HK-2 (cell line): ENCODE results near the gene CLEC2D.
A peak's percentile ranks its signal among the peaks of the same experiment; 100 is the strongest.
"Not testable (repeated sequence)": the region's sequence is repeated elsewhere in the genome, so short reads cannot be mapped to it uniquely, and the experiment has no call there.

ENCODE experiments used
- DNase-seq: peaks from one replicate; pipeline ENCODE4 v3.0.0-alpha.2; 2018; ENCODE audit not compliant: unreplicated experiment

The CLEC2D gene

DNA sequence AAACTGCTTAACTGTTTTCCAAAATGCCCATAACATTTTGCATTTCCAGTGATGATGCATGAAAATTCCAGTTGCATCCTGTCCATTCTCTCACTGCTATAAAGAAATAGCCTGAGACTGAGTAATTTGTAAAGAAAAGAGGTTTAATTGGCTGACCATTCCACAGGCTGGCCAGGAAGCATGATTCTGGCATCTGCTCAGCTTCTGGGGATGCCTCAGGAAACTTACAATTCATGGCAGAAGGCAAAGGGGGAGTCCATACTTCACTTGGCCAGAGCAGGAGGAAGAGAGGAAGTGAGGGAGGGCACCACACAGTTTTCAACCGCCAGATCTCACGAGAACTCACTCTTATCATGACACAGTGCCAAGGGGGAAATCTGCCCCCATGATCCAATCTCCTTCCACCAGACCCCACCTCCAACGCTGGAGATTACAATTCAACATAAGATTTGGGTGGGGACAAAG lies 18.2 kb upstream of the CLEC2D start:
- DNase-seq: no peak

GRCh38 chr12:9660046-9660445 lies 9.5 kb upstream of the CLEC2D start:
- no peak for DNase-seq

- DNase-seq: no peak
These were observed 7.8 kb upstream of the CLEC2D start for GRCh38 chr12:9661720-9662119.

- no peak for DNase-seq
These were observed 7.0 kb upstream of the CLEC2D start for GRCh38 chr12:9662488-9662887.

DNA sequence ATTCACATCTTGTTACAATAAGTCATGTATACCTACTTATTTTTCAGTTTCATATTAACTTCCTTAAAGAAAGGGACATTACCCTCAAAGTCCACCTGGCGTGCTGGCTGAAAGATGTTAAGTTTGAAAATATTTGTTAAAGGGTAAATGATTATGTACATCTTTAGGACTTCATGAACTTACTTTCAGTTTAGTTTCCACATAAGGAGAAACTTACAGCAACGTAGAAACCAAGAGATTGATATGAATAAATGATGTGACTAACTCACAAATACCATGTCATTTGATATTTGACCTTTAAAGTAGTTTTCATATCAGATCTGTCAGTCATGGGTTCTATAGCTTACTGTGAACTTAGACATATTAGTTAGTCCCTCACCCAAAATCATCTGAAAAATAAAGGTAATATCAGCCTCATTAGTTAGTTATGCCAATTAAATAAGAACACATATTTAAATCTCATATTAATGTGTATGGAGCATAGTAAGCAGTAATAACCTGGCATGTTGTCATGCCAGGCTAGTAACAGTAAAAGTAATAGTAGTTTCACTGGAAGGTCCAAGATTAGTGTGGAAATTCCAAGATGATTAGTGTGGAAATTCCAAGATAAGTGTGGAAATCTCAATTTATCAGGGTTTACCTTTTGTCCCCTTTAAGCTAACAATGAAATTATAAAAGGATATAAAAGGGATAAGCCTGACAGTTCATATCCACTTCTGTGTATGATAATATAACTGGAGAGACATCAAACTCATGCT lies 1.9 kb upstream of the CLEC2D start:
- DNase-seq: no peak

DNA sequence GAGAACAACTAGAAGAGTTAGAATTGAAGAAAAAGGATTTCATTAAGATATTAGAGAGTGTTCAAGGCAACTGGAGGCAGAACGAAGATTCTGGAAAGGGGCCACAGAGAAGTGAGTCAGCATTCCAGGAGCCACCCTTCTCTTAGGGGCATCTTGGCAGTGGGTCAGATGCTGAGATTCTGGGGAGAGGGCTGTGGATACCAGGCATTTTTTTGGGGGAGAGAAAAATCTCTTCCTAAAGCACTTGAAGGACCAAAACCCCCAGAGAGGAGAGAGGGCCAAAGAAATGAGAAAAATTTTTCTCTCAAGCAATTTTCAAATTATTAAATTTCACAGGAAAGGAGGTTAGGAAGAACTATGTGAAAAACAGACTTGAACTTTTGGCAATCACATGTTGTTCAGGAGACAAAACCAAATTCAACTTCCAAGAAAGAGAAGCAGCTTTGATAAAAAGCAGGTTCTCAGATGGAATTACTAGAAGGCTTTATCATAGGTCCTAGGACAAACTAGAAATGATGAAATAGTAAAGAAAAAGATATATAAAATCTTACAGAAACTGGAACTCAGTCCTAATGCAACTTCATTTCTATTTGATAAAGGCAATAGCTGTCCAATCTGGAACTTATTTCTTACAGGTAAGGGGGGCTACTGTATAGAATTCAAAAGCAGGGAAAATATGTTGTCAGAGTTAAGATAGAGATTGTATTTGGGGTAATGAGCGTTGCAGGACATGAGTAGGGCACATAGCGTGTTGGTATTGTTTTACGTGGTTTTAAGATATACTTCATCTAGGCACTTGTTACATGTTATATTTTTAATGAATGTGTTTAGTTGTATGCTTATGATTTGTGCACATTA lies 1.1 kb upstream of the CLEC2D start:
- no peak for DNase-seq

- no peak for DNase-seq
These were observed 540 bp upstream of the CLEC2D start for GRCh38 chr12:9669019-9669326.

DNA sequence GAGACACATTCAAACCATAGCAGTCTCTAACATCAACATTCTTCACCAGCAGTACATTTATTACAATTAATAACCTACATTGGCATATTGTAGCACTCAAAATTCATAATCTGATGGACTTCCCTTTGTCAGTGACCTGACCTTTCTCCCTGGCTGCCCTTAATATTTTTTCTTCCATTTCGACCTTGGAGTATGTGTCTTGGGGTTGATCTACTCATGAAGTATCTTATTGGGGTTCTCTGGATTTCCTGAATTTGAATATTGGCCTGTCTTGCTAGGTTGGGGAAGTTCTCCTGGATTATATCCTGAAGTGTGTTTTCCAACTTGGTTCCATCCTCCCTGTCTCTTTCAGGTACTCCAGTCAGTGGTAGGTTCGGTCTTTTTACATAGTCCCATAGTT lies 2.8 kb downstream of the CLEC2D start:
- DNase-seq: not testable (repeated sequence)

DNA sequence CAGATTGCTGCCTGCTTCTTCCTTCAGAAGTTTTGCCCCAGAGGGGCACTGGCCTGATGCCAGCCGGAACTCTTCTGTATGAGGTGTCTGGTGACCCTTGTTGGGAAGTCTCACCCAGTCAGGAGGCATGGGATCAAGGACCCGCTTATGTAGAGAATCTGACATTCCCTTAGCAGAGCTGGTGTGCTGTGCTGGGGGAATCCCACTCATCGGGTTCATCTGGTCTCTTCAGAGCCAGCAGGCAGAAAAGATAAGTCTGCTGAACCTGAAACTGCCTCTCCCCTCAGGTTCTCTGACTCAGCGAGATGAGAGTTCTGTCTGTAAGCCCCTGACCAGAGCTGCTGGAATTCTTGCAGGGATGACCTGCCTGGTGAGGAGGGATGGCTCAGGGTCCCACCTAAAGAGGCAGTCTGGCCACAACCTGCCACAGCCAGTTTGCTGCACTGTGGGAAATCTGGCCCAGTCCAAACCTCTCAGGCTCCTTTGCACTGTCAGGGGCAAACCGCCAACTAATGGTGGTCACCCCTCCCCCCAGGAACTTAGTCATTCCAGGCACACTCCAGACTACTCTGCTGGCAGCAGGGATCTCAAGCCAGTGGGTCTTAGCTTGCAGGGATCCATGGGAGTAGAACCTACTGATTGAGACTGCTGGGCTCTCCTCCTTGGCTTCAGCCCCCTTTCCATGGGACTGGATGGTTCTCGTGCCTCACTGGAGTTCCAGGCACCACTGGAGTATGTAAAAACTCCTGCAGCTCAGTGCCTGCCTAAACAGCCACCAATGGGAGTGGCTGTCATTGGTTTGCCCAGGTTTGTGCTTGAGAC lies 4.1 kb downstream of the CLEC2D start:
- peak; percentile 87 for DNase-seq

- no peak for DNase-seq
These were observed 4.7 kb downstream of the CLEC2D start for GRCh38 chr12:9674226-9674590.

- DNase-seq: not testable (repeated sequence)
These were observed 13.0 kb downstream of the CLEC2D start for GRCh38 chr12:9682508-9682907.

DNA sequence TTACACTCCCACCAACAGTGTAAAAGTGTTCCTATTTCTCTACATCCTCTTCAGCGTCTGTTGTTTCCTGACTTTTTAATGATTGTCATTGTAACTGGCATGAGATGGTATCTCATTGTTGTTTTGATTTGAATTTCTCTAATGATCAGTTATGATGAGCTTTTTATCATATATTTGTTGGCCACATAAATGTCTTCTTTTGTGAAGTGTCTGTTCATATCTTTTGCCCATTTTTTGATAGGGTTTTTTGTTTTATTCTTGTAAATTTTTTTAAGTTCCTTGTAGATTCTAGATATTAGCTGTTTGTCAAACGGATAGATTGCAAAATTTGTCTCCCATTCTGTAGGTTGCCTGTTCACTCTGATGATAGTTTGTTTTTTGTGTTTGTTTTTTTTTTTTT lies 13.4 kb downstream of the CLEC2D start:
- not testable (repeated sequence) for DNase-seq

DNA sequence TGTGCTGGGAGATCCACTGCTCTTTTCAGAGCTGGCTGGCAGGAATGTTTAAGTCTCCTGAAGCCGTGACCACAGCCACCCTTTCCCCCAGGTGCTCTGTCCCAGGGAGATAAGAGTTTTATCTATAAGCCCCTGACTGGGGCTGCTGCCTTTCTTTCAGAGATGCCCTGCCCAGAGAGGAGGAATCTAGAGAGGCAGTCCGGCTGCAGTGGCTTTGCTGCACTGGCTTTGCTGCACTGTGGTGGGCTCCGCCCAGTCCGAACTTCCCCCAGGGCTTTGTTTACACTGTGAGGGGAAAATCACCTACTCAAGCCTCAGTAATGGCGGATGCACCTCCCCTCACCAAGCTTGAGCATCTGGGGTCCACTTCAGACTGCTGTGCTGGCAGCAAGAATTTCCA lies 15.9 kb downstream of the CLEC2D start:
- DNase-seq: not testable (repeated sequence)

DNA sequence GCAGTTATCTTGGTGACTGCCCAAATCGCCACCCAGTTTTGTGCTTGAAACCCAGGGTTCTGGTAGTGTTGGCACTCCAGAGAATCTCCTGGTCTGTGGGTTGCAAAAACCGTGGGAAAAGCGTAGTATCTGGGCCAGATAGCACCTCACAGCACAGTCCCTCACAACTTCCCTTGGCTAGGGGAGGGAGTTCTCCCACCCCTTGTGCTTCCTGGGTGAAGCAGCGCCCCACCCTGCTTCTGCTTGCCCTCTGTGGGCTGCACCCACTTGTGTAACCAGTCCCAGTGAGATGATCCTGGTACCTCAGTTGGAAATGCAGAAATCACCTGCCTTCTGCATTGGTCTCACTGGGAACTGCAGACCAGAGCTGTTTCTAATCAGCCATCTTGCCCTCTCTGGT lies 16.4 kb downstream of the CLEC2D start:
- DNase-seq: no peak

- no peak for DNase-seq
These were observed 17.7 kb downstream of the CLEC2D start for GRCh38 chr12:9687228-9687627.

DNA sequence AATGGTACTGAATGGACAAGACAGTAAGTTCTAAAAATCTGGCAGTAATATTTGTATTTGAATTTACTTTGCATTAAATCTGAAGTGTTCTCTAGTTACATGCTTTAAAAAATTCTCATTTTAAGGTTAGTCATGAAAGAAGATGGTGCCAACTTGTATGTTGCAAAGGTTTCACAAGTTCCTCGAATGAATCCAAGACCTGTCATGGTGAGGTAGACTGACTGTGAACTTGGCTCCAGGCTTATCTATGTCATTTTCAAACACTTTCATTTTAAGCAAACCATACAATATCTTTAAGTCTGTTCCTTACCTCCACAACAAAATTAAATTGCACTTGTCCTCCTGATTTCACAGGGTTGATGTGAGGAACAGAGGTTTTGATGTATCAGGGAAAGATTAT lies 23.4 kb downstream of the CLEC2D start:
- DNase-seq: no peak

GRCh38 chr12:9694241-9694640 lies 24.7 kb downstream of the CLEC2D start:
- no peak for DNase-seq

DNA sequence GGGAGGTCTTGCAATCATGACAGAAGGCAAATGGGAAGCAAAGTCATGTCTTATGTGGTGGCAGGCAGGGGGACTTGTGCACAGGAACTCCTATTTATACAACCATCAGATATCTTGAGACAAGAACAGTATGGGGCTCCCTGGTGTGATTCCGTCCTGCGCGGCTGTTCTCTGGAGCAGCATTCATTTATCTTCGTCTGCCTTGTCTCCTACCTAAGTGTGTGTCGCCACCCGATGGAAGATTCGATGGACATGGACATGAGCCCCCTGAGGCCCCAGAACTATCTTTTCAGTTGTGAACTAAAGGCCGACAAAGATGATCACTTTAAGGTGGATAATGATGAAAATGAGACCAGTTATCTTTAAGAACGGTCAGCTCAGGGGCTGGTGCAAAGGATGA lies 25.6 kb downstream of the CLEC2D start:
- DNase-seq: not testable (repeated sequence)

DNA sequence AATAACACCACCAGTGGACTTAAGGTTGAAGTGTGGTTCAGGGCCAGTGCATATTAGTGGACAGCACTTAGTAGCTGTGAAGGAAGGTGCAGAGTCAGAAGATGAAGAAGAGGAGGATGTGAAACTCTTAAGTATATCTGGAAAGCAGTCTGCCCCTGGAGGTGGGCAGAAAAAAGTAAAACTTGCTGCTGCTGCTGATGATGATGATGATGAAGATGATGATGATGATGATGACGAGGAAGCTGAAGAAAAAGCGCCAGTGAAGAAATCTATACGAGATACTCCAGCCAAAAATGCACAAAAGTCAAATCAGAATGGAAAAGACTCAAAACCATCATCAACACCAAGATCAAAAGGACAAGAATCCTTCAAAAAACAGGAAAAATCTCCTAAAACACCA lies 26.1 kb downstream of the CLEC2D start:
- DNase-seq: not testable (repeated sequence)

DNA sequence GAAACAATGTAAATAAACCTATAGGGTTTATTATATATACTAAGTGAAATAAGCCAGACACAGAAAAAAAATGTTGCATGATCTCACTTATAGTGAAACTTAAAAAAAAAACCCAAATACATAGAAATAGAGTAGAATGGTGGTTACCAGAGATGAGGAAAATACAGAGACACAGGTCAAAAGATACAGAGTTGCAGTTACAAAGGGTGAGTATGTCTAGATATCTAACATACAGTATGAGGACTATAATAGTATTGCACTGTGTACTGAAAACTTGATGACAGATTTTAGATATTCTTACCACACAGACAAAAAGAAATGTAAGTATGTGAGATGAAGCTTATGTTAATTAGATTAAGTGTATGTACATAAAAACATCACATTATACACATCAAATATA lies 28.1 kb downstream of the CLEC2D start:
- no peak for DNase-seq

DNA sequence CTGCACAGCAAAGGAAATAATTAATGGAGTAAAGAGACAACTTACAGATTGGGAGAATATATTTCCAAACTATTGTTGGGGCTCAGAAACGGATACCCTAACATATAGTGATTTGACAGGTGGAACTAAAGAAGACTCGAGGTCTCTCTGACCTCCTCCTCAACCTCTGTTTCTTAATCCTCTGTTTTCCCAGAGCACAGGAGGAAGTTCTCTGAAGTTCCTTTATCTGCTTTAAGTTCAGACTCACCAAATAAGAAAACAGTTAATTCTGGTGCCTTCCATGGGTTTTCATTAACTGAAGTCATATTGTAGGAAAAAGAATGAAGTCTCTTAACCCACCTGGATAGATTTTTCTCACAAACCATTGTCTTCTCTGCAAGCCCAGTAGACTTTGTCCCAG lies 29.2 kb downstream of the CLEC2D start:
- DNase-seq: no peak

DNA sequence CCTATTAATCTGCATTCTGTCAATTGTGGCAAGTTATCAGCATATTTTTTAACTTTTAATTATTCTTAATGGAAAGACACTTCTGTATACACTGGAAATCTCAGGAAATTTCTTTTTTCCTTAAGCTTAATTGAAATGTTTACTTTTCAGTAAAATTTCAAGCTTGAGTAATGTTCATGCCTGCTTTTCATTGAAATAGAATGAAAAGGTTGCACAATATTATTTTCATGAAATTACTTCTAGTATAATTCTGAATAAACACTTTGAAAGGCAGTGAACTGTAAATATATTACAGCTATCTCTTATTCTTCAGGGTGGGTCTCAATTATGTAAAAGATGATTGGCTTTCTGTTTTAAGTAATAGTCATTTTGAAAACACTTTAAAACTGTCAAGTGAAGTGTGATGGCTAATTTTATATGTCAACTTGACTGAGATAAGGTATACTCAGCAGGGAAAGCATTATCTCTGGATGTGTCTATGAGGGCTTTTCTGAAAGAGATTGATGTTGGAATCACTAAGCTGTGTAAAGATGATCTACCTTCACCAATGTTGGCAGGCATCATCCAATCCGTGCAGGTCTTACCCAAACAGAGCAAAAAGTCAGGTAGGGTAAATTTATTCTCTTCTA lies 29.9 kb downstream of the CLEC2D start:
- DNase-seq: no peak
